SK-N-SH (cell line): Measurements from ENCODE around the gene TUBA8. TPM values are rescaled to one million over a fixed set of nuclear protein-coding genes. Genes with fewer than 3 reads are reported as not detected.
"Not testable (repeated sequence)": the region's sequence is repeated elsewhere in the genome, so short reads cannot be mapped to it uniquely, and the experiment has no call there.

Experiments used
- CTCF ChIA-PET: fragments of 300-600, 350-600 bp; formaldehyde crosslinking; extraction: SDS; loops from one replicate; lab custom pipeline; 2021; lab: Yijun Ruan, JAX
- POLR2A ChIA-PET: fragments of 350-600 bp; sonication (Branson Sonifier 250); formaldehyde crosslinking; extraction: SDS; loops from one replicate; lab custom pipeline; 2020; ENCODE audit warnings: antibody characterized with exemption, inconsistent platforms; lab: Yijun Ruan, JAX
- DNase-seq: peaks from one replicate; pipeline ENCODE4 v3.0.0; 2012
- H2AFZ ChIP-seq: fragments of 200-600 bp; sonication (generic); 2 replicates; pipeline ENCODE4 v1.8.1; 2016; ENCODE audit warnings: antibody characterized with exemption, mild to moderate bottlenecking, low read depth
- H3F3A ChIP-seq: fragments of 200-600 bp; sonication (generic); replicated peaks from 2 replicates; pipeline ENCODE3; 2016; ENCODE audit warnings: antibody characterized with exemption, mild to moderate bottlenecking; ENCODE audit not compliant: insufficient read depth
- H3K27ac ChIP-seq, 2 experiments: fragments of 200-500 bp in 1 of 2; fragments of 200-600 bp in 1 of 2; sonication (Bioruptor generic) in 1 of 2; sonication (generic), shearing (Covaris generic) in 1 of 2; 2 replicates each; pipeline versions ENCODE4 v1.5.1 to v1.6.1; 2014 to 2016; ENCODE audit warnings: low read depth in 2 of 2, inconsistent platforms in 1 of 2, low read length in 1 of 2, mild to moderate bottlenecking in 1 of 2, mixed read lengths in 1 of 2
- H3K27me3 ChIP-seq: fragments of 200-600 bp; sonication (generic), shearing (Covaris generic); 2 replicates; pipeline ENCODE4 v1.6.1; 2016; ENCODE audit warnings: mixed run types; ENCODE audit not compliant: insufficient read depth
- H3K36me3 ChIP-seq, 2 experiments: fragments of 200-500 bp in 1 of 2; fragments of 200-600 bp in 1 of 2; sonication (Bioruptor generic) in 1 of 2; sonication (generic) in 1 of 2; replicated peaks in 1 of 2; 2 replicates each; pipeline versions ENCODE3 to v1.5.1; 2014 to 2016; ENCODE audit warnings: low read length in 1 of 2, mild to moderate bottlenecking in 1 of 2; ENCODE audit not compliant: insufficient read depth in 2 of 2, control insufficient read depth in 1 of 2
- H3K4me1 ChIP-seq, 2 experiments: fragments of 200-500 bp in 1 of 2; fragments of 200-600 bp in 1 of 2; sonication (Bioruptor generic) in 1 of 2; sonication (generic), shearing (Covaris generic) in 1 of 2; 2 replicates each; pipeline versions ENCODE4 v1.5.1 to v1.6.1; 2014 to 2016; ENCODE audit warnings: low read depth in 1 of 2, low read length in 1 of 2, mixed run types in 1 of 2; ENCODE audit not compliant: insufficient read depth in 2 of 2, control insufficient read depth in 1 of 2
- H3K4me2 ChIP-seq: fragments of 200-600 bp; sonication (generic), shearing (Covaris generic); 2 replicates; pipeline ENCODE4 v1.6.1; 2017; ENCODE audit warnings: mixed run types
- H3K4me3 ChIP-seq, 2 experiments: fragments of 200-500 bp in 1 of 2; fragments of 200-600 bp in 1 of 2; sonication (Bioruptor generic) in 1 of 2; sonication (generic), shearing (Covaris generic) in 1 of 2; 2 replicates each; pipeline versions ENCODE4 v1.5.1 to v1.8.1; 2014 to 2016; ENCODE audit warnings: low read depth in 2 of 2, inconsistent platforms in 1 of 2, low read length in 1 of 2, mild to moderate bottlenecking in 1 of 2, mixed read lengths in 1 of 2, moderate library complexity in 1 of 2
- H3K79me2 ChIP-seq: fragments of 200-600 bp; sonication (generic); 2 replicates; pipeline ENCODE4 v1.8.1; 2017; ENCODE audit warnings: mild to moderate bottlenecking; ENCODE audit not compliant: insufficient read depth
- H3K9ac ChIP-seq: fragments of 200-600 bp; sonication (generic); 2 replicates; pipeline ENCODE4 v1.6.1; 2017; ENCODE audit warnings: mixed run types
- H3K9me2 ChIP-seq: fragments of 200-600 bp; sonication (generic); 2 replicates; pipeline ENCODE4 v1.6.1; 2017; ENCODE audit warnings: mixed run types
- H3K9me3 ChIP-seq: fragments of 200-600 bp; sonication (generic); 2 replicates; pipeline ENCODE4 v1.6.1; 2017; ENCODE audit warnings: mixed run types, mild to moderate bottlenecking, moderate library complexity
- H4K20me1 ChIP-seq: fragments of 200-600 bp; sonication (generic); 2 replicates; pipeline ENCODE4 v1.6.1; 2017; ENCODE audit warnings: mild to moderate bottlenecking, mixed run types; ENCODE audit not compliant: insufficient read depth
- ELF1 ChIP-seq: IDR thresholded peaks from 2 replicates; pipeline ENCODE4 v1.4.0; 2012
- EP300 ChIP-seq, 2 experiments: IDR thresholded peaks; 2 replicates each; pipeline versions ENCODE4 v1.4.0 to v1.6.1; 2012; ENCODE audit warnings: borderline replicate concordance in 1 of 2, low read depth in 1 of 2, low read length in 1 of 2
- EZH2phosphoT487 ChIP-seq: fragments of 200-600 bp; sonication (generic); IDR thresholded peaks from 2 replicates; pipeline ENCODE4 v1.6.1; 2017; ENCODE audit warnings: low read depth, mixed run types, mild to moderate bottlenecking, antibody characterized with exemption, moderate library complexity, borderline replicate concordance
- FOSL2 ChIP-seq: IDR thresholded peaks from 2 replicates; pipeline ENCODE4 v1.4.0; 2012; ENCODE audit warnings: low read depth, mild to moderate bottlenecking, moderate library complexity, borderline replicate concordance
- FOXJ3 ChIP-seq: sonication (generic); formaldehyde crosslinking; IDR thresholded peaks from 2 replicates; pipeline ENCODE4 v1.5.1; 2020; ENCODE audit warnings: mild to moderate bottlenecking, missing genetic modification reagents
- IRF3 ChIP-seq: fragments of 150-350 bp; IDR thresholded peaks from 2 replicates; pipeline ENCODE4 v1.6.1; 2016; ENCODE audit warnings: mild to moderate bottlenecking, low read depth, low read length
- MXI1 ChIP-seq: IDR thresholded peaks from 2 replicates; pipeline ENCODE4 v1.6.1; 2012; ENCODE audit warnings: mild to moderate bottlenecking, low read depth, low read length, improper control_type of control experiment
- NRF1 ChIP-seq: IDR thresholded peaks from 2 replicates; pipeline ENCODE4 v1.6.1; 2012; ENCODE audit warnings: low read depth, mild to moderate bottlenecking, low read length
- PBX3 ChIP-seq: IDR thresholded peaks from 2 replicates; pipeline ENCODE4; 2012
- POLR2AphosphoS5 ChIP-seq: IDR thresholded peaks from 2 replicates; pipeline ENCODE4 v1.6.1; 2012; ENCODE audit warnings: low read depth, low read length
- REST ChIP-seq: IDR thresholded peaks from 2 replicates; pipeline ENCODE4 v1.6.1; 2012; ENCODE audit warnings: mild to moderate bottlenecking, low read depth, low read length, moderate library complexity
- RFX5 ChIP-seq: IDR thresholded peaks from 2 replicates; pipeline ENCODE4 v1.6.1; 2012; ENCODE audit warnings: mild to moderate bottlenecking, improper control_type of control experiment, low read length
- RXRA ChIP-seq: IDR thresholded peaks from 2 replicates; pipeline ENCODE4 v1.4.0; 2012; ENCODE audit warnings: low read depth, mild to moderate bottlenecking, borderline replicate concordance
- SIN3A ChIP-seq: IDR thresholded peaks from 2 replicates; pipeline ENCODE4 v1.6.1; 2012; ENCODE audit warnings: low read depth, mild to moderate bottlenecking, low read length, moderate library complexity, borderline replicate concordance
- TEAD4 ChIP-seq: IDR thresholded peaks from 2 replicates; pipeline ENCODE4 v1.4.0; 2012; ENCODE audit warnings: mild to moderate bottlenecking, borderline replicate concordance; ENCODE audit not compliant: insufficient read depth
- USF1 ChIP-seq: IDR thresholded peaks from 2 replicates; pipeline ENCODE4 v1.4.0; 2012; ENCODE audit warnings: low read depth, borderline replicate concordance
- USF2 ChIP-seq: fragments of 150-350 bp; IDR thresholded peaks from 2 replicates; pipeline ENCODE4 v1.6.1; 2017; ENCODE audit warnings: antibody characterized with exemption, low read length, low read depth, borderline replicate concordance
- WGBS: methylation state at CpG from one replicate; pipeline ENCODE4 v1.1.6; 2017; ENCODE audit warnings: low lambda C conversion rate; 5-methylcytosine and 5-hydroxymethylcytosine counted together
- polyA plus RNA-seq, 3 experiments: library from polyadenylated mRNA; depleted of rRNA; stranded (reverse); fragments of >200 nt; gene quantifications; 2 replicates each; pipeline ENCODE4 v1.2.3, GENCODE V29; 2012

Gene TUBA8
- polyA plus RNA-seq, 1 of the 3 experiments (the other 2 are of a cell fraction) = 1.7 TPM

- ChIA-PET POLR2A (no interaction called here), CTCF (interaction anchor here (1.1 kb wide), 1 partner anchor 21 kb away, joined by 3 read pairs; no protein-coding TSS in a partner anchor)
- Histone ChIP-seq H2AFZ (no peak overlapping the region), H3K4me2 (no peak overlapping the region), H3K79me2 (no peaks in the 10 kb centered on the region), H3F3A (no peaks in the 10 kb centered on the region), H3K4me1 (no peaks in the 10 kb centered on the region), H3K27me3 (no peaks in the 10 kb centered on the region), H3K9me3 (no peaks in the 10 kb centered on the region), H3K4me3 (no peak overlapping the region), H3K36me3 (no peaks in the 10 kb centered on the region), H3K9ac (no peak overlapping the region), H3K27ac (no peak overlapping the region), H3K9me2 (no peaks in the 10 kb centered on the region), H4K20me1 (no peaks in the 10 kb centered on the region)
- no peak for DNase-seq
- WGBS = 96% methylated on average over 21 of the region's 21 CpGs
- TF ChIP-seq POLR2AphosphoS5 = no peak
- no peak for TF ChIP-seq MXI1
- no peak for TF ChIP-seq EP300 (IDR thresholded peaks at IDR 0.05; ENCODE audit: borderline replicate concordance in 1 of 2, low read depth in 1 of 2, low read length in 1 of 2)
- TF ChIP-seq RFX5 = no peak
- no peak for TF ChIP-seq IRF3
- TF ChIP-seq NRF1 = no peak
- TF ChIP-seq FOSL2 = no peak
- no peak for TF ChIP-seq RXRA
- TF ChIP-seq REST = no peak
- no peak for TF ChIP-seq SIN3A
- no peak for TF ChIP-seq TEAD4
- no peak for TF ChIP-seq USF1
- TF ChIP-seq EZH2phosphoT487 = no peak
- TF ChIP-seq PBX3 = no peak
- TF ChIP-seq USF2 = no peak
- no peak for TF ChIP-seq FOXJ3 (CRISPR knock-in tag)
- no peak for TF ChIP-seq ELF1
Measured at GRCh38 chr22:18136563-18137320, 26.1 kb downstream of the TUBA8 start.

- H3K9ac ChIP-seq, H3F3A ChIP-seq, H3K9me3 ChIP-seq, H2AFZ ChIP-seq, POLR2A ChIA-PET, H3K27ac ChIP-seq, H4K20me1 ChIP-seq, H3K4me3 ChIP-seq, H3K79me2 ChIP-seq, H3K4me2 ChIP-seq, DNase-seq, H3K4me1 ChIP-seq, H3K36me3 ChIP-seq, H3K27me3 ChIP-seq, H3K9me2 ChIP-seq, CTCF ChIA-PET: not testable (repeated sequence)
- 90% methylated on average over 6 of the region's 6 CpGs for WGBS
Measured at GRCh38 chr22:18141004-18141403, 30.4 kb downstream of the TUBA8 start.
